ENCODE data around the gene LRIG3.

LRIG3 gene

DNA sequence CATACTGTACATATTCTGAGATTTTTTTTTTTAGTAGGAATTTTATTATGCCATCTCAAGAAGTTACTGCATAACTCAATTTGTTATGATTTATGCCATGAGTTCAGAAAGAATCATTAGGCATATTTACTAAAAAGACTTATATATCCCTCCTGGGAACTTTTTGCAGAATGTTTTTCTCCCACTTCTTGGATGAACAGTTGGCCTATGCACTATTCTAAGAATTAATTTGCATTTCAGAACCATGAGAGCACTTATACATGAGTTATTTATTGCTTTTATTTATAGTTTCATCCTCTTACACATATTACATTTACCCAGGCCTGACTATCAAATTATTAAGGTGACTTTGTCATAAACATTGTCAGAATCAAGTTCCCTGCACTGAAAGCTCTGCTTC is 6.3 kb upstream of the LRIG3 start:
- H3K27ac Mint-ChIP-seq, result peak overlapping the region in 2 of 3 experiments; percentile 3 to 45
- no peaks in the 10 kb centered on the region for H3K36me3 Mint-ChIP-seq (ENCODE audit: low read depth)
- TF ChIP-seq, protein P1, sequence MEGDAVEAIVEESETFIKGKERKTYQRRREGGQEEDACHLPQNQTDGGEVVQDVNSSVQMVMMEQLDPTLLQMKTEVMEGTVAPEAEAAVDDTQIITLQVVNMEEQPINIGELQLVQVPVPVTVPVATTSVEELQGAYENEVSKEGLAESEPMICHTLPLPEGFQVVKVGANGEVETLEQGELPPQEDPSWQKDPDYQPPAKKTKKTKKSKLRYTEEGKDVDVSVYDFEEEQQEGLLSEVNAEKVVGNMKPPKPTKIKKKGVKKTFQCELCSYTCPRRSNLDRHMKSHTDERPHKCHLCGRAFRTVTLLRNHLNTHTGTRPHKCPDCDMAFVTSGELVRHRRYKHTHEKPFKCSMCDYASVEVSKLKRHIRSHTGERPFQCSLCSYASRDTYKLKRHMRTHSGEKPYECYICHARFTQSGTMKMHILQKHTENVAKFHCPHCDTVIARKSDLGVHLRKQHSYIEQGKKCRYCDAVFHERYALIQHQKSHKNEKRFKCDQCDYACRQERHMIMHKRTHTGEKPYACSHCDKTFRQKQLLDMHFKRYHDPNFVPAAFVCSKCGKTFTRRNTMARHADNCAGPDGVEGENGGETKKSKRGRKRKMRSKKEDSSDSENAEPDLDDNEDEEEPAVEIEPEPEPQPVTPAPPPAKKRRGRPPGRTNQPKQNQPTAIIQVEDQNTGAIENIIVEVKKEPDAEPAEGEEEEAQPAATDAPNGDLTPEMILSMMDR (IDR thresholded peaks at IDR 0.05; ENCODE audit: unreplicated experiment in 3 of 3), result no peak
- no peaks in the 10 kb centered on the region for H3K27me3 Mint-ChIP-seq (ENCODE audit: low read depth)
- peaks cover 51% of the 10 kb centered on the region for H3K4me1 Mint-ChIP-seq
- no peaks in the 10 kb centered on the region for H3K9me3 Mint-ChIP-seq
- no peak overlapping the region for H3K4me3 Mint-ChIP-seq

DNA sequence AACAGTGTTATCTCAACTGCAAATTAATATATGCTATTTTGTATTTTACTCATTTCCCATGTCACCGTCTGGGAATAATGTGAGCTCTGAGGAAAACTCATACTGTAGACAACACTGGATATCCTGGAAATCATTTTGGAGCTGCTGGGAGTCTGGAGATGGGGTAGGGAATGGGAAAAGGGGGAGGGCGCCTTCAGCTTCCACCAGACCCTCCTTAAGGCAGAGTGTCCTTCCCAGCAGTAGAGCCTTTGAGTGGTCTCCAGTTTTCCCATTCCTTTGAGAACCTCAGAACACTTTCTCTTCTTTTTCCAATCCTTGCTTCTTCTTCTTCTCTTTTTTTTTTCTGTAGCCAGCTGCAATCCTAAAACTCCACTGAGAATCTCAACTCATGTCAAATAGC is 5.4 kb upstream of the LRIG3 start:
- TF ChIP-seq, protein P1 (IDR thresholded peaks at IDR 0.05; ENCODE audit: unreplicated experiment in 3 of 3), result no peak
- Mint-ChIP-seq H3K27me3 (ENCODE audit: low read depth) (no peaks in the 10 kb centered on the region), H3K27ac (peak overlapping the region; percentile 25 to 81 (median 62)), H3K4me3 (peak overlapping the region in 1 of 3 experiments; percentile 4), H3K4me1 (peaks cover 50% of the 10 kb centered on the region), H3K36me3 (ENCODE audit: low read depth) (no peaks in the 10 kb centered on the region), H3K9me3 (no peaks in the 10 kb centered on the region)

DNA sequence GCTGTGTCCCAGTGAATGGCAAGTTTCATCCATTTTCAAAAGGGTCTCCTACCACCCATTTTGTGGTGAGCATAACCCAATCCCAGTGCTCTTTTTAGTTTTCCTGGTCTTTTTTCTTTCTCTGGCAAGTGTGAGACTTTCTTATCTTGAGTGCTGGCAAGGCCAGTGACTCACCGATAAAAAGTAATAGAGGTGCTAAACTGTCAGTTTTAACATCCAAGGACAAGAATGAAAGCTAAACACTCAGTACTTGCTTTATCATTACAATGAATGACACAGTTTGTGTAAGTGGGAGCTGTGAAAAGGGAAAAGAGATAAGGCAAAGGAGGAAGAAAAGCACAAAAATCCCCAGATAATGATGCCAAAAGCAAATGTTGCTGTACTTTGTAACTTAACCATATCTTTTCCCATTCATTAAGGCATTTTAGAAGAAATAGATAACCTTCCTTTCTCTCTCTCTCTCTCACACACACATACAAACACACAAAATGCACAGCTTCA is 4.9 kb upstream of the LRIG3 start:
- H3K4me1 Mint-ChIP-seq, result peaks cover 51% of the 10 kb centered on the region
- peak overlapping the region in 2 of 3 experiments; percentile 3 to 6 for H3K4me3 Mint-ChIP-seq
- H3K9me3 Mint-ChIP-seq, result no peaks in the 10 kb centered on the region
- peak overlapping the region; percentile 25 to 81 (median 62) for H3K27ac Mint-ChIP-seq
- H3K36me3 Mint-ChIP-seq (ENCODE audit: low read depth), result no peaks in the 10 kb centered on the region
- TF ChIP-seq, protein P1 (IDR thresholded peaks at IDR 0.05; ENCODE audit: unreplicated experiment in 3 of 3), result no peak
- H3K27me3 Mint-ChIP-seq (ENCODE audit: low read depth), result peaks cover 3% of the 10 kb centered on the region

DNA sequence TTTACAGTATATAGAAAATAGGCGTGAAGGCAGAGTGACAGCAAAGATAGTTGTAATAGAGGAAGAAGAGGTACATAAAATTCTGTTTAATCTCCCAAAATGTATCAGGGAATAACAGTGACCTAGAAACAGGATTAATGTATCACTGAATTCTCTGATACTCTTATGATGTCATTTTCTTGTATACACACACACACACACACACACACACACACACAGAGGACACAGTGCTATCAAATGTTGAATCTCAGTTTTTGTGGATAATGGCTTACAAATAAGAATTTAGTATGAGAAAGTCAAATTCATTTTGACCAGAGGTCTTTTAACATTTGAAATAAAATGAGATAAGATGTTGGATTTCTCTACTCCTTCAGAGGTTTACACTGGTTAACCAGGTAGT is 4.3 kb upstream of the LRIG3 start:
- H3K27ac Mint-ChIP-seq, result peak overlapping the region; percentile 25 to 81 (median 62)
- H3K4me1 Mint-ChIP-seq, result peaks cover 51% of the 10 kb centered on the region
- no peaks in the 10 kb centered on the region for H3K9me3 Mint-ChIP-seq
- no peaks in the 10 kb centered on the region for H3K36me3 Mint-ChIP-seq (ENCODE audit: low read depth)
- no peak overlapping the region for H3K4me3 Mint-ChIP-seq
- TF ChIP-seq, protein P1 (IDR thresholded peaks at IDR 0.05; ENCODE audit: unreplicated experiment in 3 of 3), result no peak
- peaks cover 3% of the 10 kb centered on the region for H3K27me3 Mint-ChIP-seq (ENCODE audit: low read depth)

DNA sequence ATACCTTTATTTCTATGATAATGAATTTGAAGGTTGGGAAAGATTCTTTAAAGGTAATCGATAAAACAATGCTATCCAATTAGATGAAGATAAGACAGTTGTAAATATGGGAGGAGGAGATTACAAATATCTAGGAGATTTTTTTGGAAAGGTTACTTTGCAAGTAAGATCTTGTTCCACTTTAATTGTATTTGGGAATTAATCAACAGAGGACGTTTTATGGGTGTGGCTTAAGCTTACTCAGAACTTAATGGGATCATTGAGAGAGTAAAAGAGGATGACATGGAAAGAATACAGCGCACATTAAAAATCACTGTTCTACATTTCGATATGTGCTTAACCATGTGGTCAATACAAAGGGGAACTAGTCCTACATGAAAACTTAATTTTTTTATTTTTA is 3.5 kb upstream of the LRIG3 start:
- H3K4me1 Mint-ChIP-seq, result peaks cover 51% of the 10 kb centered on the region
- H3K9me3 Mint-ChIP-seq, result no peaks in the 10 kb centered on the region
- H3K36me3 Mint-ChIP-seq (ENCODE audit: low read depth), result peaks cover 4% of the 10 kb centered on the region
- H3K27me3 Mint-ChIP-seq (ENCODE audit: low read depth), result peaks cover 3% of the 10 kb centered on the region
- peak overlapping the region in 1 of 3 experiments; percentile 20 for H3K27ac Mint-ChIP-seq
- no peak overlapping the region for H3K4me3 Mint-ChIP-seq
- TF ChIP-seq, protein P1 (IDR thresholded peaks at IDR 0.05; ENCODE audit: unreplicated experiment in 3 of 3), result no peak

DNA sequence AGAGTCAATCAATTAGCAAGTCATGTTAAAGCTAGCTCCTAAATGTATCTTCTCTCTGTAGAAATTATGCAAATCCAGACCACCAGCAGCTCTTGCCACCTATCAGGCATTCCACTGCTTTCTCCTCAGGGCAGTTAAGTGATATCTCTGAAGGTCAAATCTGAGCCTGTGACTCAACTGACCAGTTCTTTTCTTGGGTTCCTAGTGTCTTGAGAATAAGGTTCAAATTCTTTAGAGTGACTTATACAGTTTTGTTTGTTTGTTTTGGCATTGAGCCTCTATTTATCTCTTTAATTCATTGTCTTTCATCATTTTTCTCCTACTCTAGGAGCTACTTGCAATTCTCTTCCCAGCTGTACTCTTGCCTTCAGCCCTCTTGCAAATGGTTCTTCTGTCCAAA is 2.5 kb upstream of the LRIG3 start:
- H3K9me3 Mint-ChIP-seq, result no peaks in the 10 kb centered on the region
- H3K4me3 Mint-ChIP-seq, result peak overlapping the region; percentile 14 to 51 (median 29)
- peak overlapping the region; percentile 17 to 70 (median 47) for H3K27ac Mint-ChIP-seq
- peaks cover 12% of the 10 kb centered on the region for H3K36me3 Mint-ChIP-seq (ENCODE audit: low read depth)
- H3K27me3 Mint-ChIP-seq (ENCODE audit: low read depth), result peaks cover 3% of the 10 kb centered on the region
- TF ChIP-seq, protein P1 (IDR thresholded peaks at IDR 0.05; ENCODE audit: unreplicated experiment in 3 of 3), result no peak
- peaks cover 51% of the 10 kb centered on the region for H3K4me1 Mint-ChIP-seq

All from nephron (organoid).